HuH-7.5 (cell line): ENCODE results near the gene MCUB.
A peak's percentile ranks its signal among the peaks of the same experiment; 100 is the strongest.

Experiments
- DNase-seq: peaks from one replicate; pipeline ENCODE4 v3.0.0; 2011; ENCODE audit warnings: low spot score

The MCUB gene

GRCh38 chr4:109682875-109683274 lies 122.8 kb downstream of the MCUB start:
- DNase-seq: no peak

- DNase-seq: no peak
These were observed 123.7 kb downstream of the MCUB start for GRCh38 chr4:109683621-109684253.

- no peak for DNase-seq
These were observed 124.7 kb downstream of the MCUB start for GRCh38 chr4:109684727-109685126.

- DNase-seq: no peak
These were observed 130.8 kb downstream of the MCUB start for GRCh38 chr4:109690690-109691410.

GRCh38 chr4:109691411-109691920 lies 131.4 kb downstream of the MCUB start:
- DNase-seq: no peak

GRCh38 chr4:109698656-109699055 lies 138.6 kb downstream of the MCUB start:
- no peak for DNase-seq

- no peak for DNase-seq
These were observed 139.6 kb downstream of the MCUB start for GRCh38 chr4:109699553-109700225.

- DNase-seq: peak; percentile 47
These were observed 141.7 kb downstream of the MCUB start for GRCh38 chr4:109701566-109702410.

GRCh38 chr4:109702950-109703663 lies 143.1 kb downstream of the MCUB start, which contains the start of gene CASP6:
Gene CASP6, minus strand, starts transcription at chr4:109703445. Its CDS starts 50 bp downstream, at chr4:109703395.
- DNase-seq: peak; percentile 48

- DNase-seq: no peak
These were observed 143.8 kb downstream of the MCUB start for GRCh38 chr4:109703664-109704361.

GRCh38 chr4:109708435-109708834 lies 148.4 kb downstream of the MCUB start:
- DNase-seq: no peak

GRCh38 chr4:109708990-109709389 lies 148.9 kb downstream of the MCUB start:
- DNase-seq: no peak

GRCh38 chr4:109713500-109713899 lies 153.5 kb downstream of the MCUB start:
- no peak for DNase-seq

- DNase-seq: no peak
These were observed 158.7 kb downstream of the MCUB start for GRCh38 chr4:109718759-109719158.

GRCh38 chr4:109719604-109720003 lies 159.6 kb downstream of the MCUB start:
- no peak for DNase-seq

GRCh38 chr4:109721033-109721432 lies 161.0 kb downstream of the MCUB start:
- DNase-seq: no peak

- DNase-seq: no peak
These were observed 162.3 kb downstream of the MCUB start for GRCh38 chr4:109722357-109722756.

- DNase-seq: no peak
These were observed 163.1 kb downstream of the MCUB start for GRCh38 chr4:109723110-109723509.

- no peak for DNase-seq
These were observed 168.3 kb downstream of the MCUB start for GRCh38 chr4:109728385-109728784.

GRCh38 chr4:109729117-109729717 lies 169.2 kb downstream of the MCUB start:
- no peak for DNase-seq
